MG63 (cell line): ENCODE results near the gene G6PC1. TPM values are rescaled to one million over a fixed set of nuclear protein-coding genes. Genes with fewer than 3 reads are reported as not detected.
"Not testable (repeated sequence)": the region's sequence is repeated elsewhere in the genome, so short reads cannot be mapped to it uniquely, and the experiment has no call there.

ENCODE experiments used
- DNase-seq: peaks from one replicate; pipeline ENCODE4 v3.0.0-alpha.2; 2020
- H3K27me3 ChIP-seq: fragments of 250-450 bp; sonication (Bioruptor Pico); 2 replicates; pipeline ENCODE4 v1.5.1; 2020; ENCODE audit warnings: mild to moderate bottlenecking, moderate library complexity
- H3K36me3 ChIP-seq: fragments of 250-450 bp; sonication (Bioruptor Pico); 2 replicates; pipeline ENCODE4 v1.5.1; 2020; ENCODE audit warnings: mild to moderate bottlenecking, moderate library complexity
- H3K4me3 ChIP-seq: fragments of 250-450 bp; sonication (Bioruptor Pico); 2 replicates; pipeline ENCODE4 v1.5.1; 2020; ENCODE audit warnings: mild to moderate bottlenecking, moderate library complexity
- H3K9me3 ChIP-seq: fragments of 250-450 bp; sonication (Bioruptor Pico); 2 replicates; pipeline ENCODE4 v1.5.1; 2020; ENCODE audit warnings: mild to moderate bottlenecking, moderate library complexity
- total RNA-seq: library from RNA; depleted of rRNA; stranded (reverse); fragments of >200 nt; shearing (Covaris generic); gene quantifications from 2 replicates; pipeline ENCODE4 v1.2.3, GENCODE V29; 2014; ENCODE audit warnings: low replicate concordance; rRNA removed

The G6PC1 gene
- total RNA-seq: not detected in 2 replicates

DNA sequence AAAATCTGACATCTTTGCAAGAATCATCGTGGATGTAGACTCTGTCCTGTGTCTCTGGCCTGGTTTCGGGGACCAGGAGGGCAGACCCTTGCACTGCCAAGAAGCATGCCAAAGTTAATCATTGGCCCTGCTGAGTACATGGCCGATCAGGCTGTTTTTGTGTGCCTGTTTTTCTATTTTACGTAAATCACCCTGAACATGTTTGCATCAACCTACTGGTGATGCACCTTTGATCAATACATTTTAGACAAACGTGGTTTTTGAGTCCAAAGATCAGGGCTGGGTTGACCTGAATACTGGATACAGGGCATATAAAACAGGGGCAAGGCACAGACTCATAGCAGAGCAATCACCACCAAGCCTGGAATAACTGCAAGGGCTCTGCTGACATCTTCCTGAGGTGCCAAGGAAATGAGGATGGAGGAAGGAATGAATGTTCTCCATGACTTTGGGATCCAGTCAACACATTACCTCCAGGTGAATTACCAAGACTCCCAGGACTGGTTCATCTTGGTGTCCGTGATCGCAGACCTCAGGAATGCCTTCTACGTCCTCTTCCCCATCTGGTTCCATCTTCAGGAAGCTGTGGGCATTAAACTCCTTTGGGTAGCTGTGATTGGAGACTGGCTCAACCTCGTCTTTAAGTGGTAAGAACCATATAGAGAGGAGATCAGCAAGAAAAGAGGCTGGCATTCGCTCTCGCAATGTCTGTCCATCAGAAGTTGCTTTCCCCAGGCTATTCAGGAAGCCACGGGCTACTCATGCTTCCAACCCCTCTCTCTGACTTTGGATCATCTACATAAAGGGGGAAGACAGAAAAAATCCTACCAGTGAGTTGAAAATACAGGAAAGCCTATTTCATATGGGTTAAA, at the start of gene G6PC1:
Gene G6PC1, plus strand, starts transcription at position 340 of the 872 bp plus-strand sequence. Its CDS starts 78 bp downstream, at position 418.
- Histone ChIP-seq H3K27me3 (peaks cover 5% of the 10 kb centered on the region; the same call in 1 of the 2 replicates), H3K9me3 (no peaks in the 10 kb centered on the region), H3K4me3 (no peak within 1 kb of the TSS), H3K36me3 (no peaks in the 10 kb centered on the region)
- DNase-seq: no peak

DNA sequence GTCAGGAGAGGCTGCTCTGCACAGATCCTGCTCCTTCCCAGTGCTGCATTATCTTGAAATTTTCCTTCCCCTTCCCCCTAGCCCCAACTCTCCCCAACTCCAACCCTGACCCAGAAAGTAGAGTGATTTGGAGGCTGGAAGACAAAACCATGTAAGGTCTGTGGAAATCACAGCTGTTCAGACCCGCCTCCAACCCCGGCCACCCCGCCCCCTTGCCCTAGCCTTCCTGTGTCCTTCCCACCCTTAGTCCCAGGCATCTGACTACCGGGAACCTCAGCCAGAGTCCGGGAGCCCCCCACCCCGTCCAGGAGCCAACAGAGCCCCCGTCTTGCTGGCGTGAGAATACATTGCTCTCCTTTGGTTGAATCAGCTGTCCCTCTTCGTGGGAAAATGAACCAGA, 49.6 kb upstream of the G6PC1 start, which contains the start of gene AOC3:
Gene AOC3, plus strand, starts transcription at position 246 of the 400 bp plus-strand sequence. Its CDS starts 145 bp downstream, at position 391.
- Histone ChIP-seq H3K36me3 (peaks cover under 1% of the 10 kb centered on the region), H3K9me3 (no peaks in the 10 kb centered on the region), H3K27me3 (no peaks in the 10 kb centered on the region), H3K4me3 (no peak within 1 kb of the TSS)
- no peak for DNase-seq

DNA sequence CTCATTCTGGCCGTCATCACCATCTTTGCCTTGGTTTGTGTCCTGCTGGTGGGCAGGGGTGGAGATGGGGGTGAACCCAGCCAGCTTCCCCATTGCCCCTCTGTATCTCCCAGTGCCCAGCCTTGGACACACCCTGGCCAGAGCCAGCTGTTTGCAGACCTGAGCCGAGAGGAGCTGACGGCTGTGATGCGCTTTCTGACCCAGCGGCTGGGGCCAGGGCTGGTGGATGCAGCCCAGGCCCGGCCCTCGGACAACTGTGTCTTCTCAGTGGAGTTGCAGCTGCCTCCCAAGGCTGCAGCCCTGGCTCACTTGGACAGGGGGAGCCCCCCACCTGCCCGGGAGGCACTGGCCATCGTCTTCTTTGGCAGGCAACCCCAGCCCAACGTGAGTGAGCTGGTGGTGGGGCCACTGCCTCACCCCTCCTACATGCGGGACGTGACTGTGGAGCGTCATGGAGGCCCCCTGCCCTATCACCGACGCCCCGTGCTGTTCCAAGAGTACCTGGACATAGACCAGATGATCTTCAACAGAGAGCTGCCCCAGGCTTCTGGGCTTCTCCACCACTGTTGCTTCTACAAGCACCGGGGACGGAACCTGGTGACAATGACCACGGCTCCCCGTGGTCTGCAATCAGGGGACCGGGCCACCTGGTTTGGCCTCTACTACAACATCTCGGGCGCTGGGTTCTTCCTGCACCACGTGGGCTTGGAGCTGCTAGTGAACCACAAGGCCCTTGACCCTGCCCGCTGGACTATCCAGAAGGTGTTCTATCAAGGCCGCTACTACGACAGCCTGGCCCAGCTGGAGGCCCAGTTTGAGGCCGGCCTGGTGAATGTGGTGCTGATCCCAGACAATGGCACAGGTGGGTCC, 49.0 kb upstream of the G6PC1 start:
- H3K36me3 ChIP-seq, H3K27me3 ChIP-seq, DNase-seq, H3K9me3 ChIP-seq, H3K4me3 ChIP-seq: not testable (repeated sequence)

DNA sequence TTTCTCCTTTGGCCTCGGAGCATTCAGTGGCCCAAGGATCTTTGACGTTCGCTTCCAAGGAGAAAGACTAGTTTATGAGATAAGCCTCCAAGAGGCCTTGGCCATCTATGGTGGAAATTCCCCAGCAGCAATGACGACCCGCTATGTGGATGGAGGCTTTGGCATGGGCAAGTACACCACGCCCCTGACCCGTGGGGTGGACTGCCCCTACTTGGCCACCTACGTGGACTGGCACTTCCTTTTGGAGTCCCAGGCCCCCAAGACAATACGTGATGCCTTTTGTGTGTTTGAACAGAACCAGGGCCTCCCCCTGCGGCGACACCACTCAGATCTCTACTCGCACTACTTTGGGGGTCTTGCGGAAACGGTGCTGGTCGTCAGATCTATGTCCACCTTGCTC, 48.2 kb upstream of the G6PC1 start:
- H3K4me3 ChIP-seq: no peak overlapping the region
- no peaks in the 10 kb centered on the region for H3K36me3 ChIP-seq
- DNase-seq: no peak
- H3K27me3 ChIP-seq: no peaks in the 10 kb centered on the region
- H3K9me3 ChIP-seq: no peaks in the 10 kb centered on the region

DNA sequence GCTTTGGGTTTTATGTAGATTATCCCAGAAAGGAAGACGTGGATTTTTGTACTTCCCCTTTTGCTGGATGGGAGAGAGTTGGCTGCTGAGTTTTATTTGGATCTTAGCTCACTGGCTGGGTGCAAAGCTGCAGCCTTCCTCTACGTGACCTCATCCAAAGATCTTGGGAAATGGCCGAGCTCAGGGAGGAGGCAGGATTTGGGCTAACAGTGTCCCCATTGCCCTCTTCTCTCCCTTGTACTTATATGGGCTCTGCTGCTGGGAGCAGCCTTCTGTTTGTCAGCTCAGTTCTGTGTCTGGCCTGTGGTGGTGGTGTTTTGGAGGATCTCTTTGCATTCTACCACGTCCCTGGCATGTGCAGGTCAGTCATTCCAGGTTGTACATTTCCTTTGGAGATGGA, 47.6 kb upstream of the G6PC1 start:
- no peaks in the 10 kb centered on the region for H3K36me3 ChIP-seq
- H3K27me3 ChIP-seq: no peaks in the 10 kb centered on the region
- no peak for DNase-seq
- no peaks in the 10 kb centered on the region for H3K9me3 ChIP-seq
- no peak overlapping the region for H3K4me3 ChIP-seq

DNA sequence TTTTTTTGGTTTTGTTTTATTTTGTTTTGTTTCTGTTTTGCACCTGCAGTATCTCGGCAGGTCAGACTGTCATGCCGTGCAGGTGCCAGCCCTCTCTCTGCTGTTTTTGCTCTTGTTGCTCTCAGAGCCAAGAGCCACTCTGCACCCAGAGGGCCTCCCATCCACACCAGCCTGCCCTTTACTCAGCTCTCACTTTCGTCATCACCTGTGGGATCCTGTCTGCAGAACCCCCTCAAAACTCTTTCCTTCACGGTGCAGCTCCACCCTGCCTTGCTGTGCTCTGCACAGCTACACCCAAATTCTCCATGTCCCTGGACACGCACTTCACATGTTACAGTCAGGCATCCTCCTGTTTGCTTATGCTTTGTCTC, 47.0 kb upstream of the G6PC1 start:
- H3K36me3 ChIP-seq: no peaks in the 10 kb centered on the region
- no peaks in the 10 kb centered on the region for H3K27me3 ChIP-seq
- H3K9me3 ChIP-seq: no peaks in the 10 kb centered on the region
- no peak for DNase-seq
- H3K4me3 ChIP-seq: no peak overlapping the region

DNA sequence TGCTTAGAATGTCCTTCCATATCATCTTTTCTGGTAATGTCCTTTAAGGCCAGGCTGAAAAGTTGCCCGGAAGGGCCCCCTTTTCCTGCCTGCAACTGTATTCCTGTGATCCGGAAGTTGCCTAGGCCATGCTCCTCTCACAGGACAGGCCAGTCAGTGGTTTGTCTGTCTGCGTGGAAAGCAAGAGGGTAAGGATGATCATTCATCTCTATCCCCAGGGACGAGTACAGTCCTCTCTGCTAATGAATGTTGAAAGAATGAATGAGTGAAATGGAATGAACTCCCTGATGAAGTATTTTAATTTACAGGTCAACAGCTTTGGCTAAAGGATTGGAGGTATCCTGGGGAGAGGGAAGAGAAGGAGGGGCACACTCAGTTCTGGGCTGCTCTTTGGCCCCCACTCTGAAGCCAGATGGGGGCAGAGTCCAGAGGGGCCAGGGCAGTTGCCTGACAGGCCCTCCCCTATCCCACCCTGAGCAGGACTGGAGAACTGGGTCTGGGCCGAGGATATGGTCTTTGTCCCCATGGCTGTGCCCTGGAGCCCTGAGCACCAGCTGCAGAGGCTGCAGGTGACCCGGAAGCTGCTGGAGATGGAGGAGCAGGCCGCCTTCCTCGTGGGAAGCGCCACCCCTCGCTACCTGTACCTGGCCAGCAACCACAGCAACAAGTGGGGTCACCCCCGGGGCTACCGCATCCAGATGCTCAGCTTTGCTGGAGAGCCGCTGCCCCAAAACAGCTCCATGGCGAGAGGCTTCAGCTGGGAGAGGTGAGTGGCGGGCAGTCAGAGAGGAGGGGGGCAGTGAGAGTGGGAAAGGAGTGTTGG, 46.4 kb upstream of the G6PC1 start:
- Histone ChIP-seq H3K4me3 (no peak overlapping the region), H3K9me3 (no peaks in the 10 kb centered on the region), H3K36me3 (no peaks in the 10 kb centered on the region), H3K27me3 (no peaks in the 10 kb centered on the region)
- no peak for DNase-seq

DNA sequence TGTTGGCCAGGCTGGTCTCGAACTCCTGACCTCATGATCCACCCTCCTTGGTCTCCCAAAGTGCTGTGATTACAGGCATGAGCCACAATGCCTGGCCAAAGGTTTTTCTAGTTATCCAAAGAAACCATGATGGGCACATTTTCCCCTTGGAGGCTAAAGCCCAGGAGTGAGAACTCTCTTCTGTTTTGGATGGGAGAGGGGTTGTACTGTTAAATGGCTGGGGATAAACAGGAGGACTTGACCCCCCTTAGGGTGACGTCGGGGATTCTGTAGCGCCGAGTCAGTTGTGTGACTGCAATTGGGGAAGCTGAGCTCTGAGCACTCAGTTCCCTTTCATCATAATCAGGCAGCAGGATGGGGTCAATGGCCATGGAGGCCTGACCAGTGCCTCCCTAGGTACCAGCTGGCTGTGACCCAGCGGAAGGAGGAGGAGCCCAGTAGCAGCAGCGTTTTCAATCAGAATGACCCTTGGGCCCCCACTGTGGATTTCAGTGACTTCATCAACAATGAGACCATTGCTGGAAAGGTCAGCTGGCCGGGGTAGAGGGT, 45.5 kb upstream of the G6PC1 start:
- DNase-seq: no peak
- H3K4me3 ChIP-seq: no peak overlapping the region
- no peaks in the 10 kb centered on the region for H3K36me3 ChIP-seq
- H3K27me3 ChIP-seq: no peaks in the 10 kb centered on the region
- H3K9me3 ChIP-seq: no peaks in the 10 kb centered on the region

DNA sequence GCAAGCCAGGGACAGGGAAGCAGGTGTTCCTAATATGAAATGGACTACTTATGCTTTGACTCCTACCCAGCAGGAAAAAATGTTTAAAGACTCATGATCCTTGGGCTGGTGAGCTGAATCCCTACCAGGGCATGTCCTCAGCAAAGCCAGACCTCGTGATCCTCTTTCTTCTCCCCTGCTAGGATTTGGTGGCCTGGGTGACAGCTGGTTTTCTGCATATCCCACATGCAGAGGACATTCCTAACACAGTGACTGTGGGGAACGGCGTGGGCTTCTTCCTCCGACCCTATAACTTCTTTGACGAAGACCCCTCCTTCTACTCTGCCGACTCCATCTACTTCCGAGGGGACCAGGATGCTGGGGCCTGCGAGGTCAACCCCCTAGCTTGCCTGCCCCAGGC, 44.5 kb upstream of the G6PC1 start:
- not testable (repeated sequence) for H3K36me3 ChIP-seq, H3K27me3 ChIP-seq, DNase-seq, H3K4me3 ChIP-seq, H3K9me3 ChIP-seq

DNA sequence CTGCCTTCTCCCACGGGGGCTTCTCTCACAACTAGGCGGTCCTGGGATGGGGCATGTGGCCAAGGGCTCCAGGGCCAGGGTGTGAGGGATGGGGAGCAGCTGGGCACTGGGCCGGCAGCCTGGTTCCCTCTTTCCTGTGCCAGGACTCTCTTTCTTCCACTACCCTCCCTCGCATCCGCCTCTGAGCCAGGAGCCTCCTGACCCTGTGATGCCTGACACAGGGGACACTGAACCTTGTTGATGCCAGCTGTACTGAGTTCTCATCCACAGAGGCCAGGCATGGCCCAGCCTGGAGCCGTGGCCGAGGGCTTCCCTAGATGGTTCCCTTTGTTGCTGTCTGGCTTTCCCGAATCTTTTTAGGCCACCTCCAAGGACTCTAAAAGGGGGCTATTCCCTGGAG, 44.1 kb upstream of the G6PC1 start:
- not testable (repeated sequence) for H3K36me3 ChIP-seq, H3K9me3 ChIP-seq, H3K27me3 ChIP-seq, DNase-seq, H3K4me3 ChIP-seq

DNA sequence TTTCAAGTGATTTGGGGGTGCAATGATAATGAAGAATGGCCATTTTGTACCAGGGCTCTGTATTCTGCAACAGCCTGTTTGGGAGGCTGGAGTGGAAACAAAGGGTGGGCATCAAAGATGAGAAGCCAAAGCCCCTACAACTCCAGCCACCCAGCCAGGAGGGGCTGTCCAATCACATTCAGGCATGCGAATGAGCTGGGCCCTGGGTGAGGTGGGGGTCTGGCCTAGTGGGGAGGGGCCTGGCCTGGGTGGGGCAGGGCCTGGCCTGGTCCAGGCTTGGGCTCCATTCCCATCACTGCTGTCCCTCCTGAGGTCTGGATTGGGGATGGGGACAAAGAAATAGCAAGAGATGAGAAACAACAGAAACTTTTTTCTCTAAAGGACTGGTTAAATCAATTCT, 43.2 kb upstream of the G6PC1 start:
- H3K36me3 ChIP-seq: no peaks in the 10 kb centered on the region
- H3K4me3 ChIP-seq: no peak overlapping the region
- H3K9me3 ChIP-seq: 0 out of 2 replicates have a peak, but pooled peaks cover under 1% of the 10 kb centered on the region
- DNase-seq: no peak
- no peaks in the 10 kb centered on the region for H3K27me3 ChIP-seq

DNA sequence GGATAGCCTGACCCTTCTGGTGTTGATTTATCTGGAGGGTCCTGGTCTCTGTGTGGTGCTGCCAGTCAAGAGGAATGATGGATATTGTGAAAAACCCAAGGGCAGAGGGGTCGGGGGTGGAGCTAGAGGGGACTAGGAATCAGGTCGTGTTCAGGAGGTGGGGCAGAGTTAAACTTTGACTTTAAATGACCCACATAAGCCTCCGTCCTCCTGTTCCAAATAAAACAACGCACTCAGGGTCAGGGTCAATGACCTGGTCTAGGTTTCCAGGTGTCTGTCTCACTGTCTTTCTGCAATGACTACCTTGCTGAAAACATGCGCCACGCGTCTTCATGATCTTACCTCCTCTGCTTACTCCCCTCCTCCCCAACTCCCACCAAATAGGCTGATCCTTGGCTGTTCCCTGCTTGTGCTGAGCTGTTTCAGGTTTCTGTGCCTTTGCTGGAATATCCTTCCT, 34.9 kb upstream of the G6PC1 start:
- no peak for DNase-seq
- no peaks in the 10 kb centered on the region for H3K36me3 ChIP-seq
- H3K9me3 ChIP-seq: peaks cover 15% of the 10 kb centered on the region
- H3K27me3 ChIP-seq: no peaks in the 10 kb centered on the region
- no peak overlapping the region for H3K4me3 ChIP-seq

DNA sequence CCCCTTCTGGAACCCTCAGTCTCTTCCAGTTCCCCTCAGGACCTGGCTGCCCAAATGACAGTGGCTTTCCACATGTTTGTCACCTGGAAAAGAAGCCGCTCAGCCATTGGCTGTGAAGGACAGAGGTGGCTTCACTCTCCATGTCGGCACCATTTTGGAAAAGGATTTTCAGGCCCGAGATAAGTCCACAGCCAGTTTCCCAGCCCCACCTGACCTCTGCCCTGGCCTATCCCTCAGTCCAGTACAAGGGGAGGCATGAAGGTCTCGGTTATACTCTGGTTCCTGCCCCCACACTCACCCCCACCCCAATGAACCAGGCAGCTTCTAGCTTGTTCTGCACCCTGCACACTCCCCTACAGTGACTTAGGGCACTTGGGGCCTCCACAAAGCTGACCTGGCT, 34.4 kb upstream of the G6PC1 start:
- Histone ChIP-seq H3K27me3 (no peaks in the 10 kb centered on the region), H3K36me3 (no peaks in the 10 kb centered on the region), H3K4me3 (no peak overlapping the region), H3K9me3 (peaks cover 20% of the 10 kb centered on the region)
- DNase-seq: no peak

DNA sequence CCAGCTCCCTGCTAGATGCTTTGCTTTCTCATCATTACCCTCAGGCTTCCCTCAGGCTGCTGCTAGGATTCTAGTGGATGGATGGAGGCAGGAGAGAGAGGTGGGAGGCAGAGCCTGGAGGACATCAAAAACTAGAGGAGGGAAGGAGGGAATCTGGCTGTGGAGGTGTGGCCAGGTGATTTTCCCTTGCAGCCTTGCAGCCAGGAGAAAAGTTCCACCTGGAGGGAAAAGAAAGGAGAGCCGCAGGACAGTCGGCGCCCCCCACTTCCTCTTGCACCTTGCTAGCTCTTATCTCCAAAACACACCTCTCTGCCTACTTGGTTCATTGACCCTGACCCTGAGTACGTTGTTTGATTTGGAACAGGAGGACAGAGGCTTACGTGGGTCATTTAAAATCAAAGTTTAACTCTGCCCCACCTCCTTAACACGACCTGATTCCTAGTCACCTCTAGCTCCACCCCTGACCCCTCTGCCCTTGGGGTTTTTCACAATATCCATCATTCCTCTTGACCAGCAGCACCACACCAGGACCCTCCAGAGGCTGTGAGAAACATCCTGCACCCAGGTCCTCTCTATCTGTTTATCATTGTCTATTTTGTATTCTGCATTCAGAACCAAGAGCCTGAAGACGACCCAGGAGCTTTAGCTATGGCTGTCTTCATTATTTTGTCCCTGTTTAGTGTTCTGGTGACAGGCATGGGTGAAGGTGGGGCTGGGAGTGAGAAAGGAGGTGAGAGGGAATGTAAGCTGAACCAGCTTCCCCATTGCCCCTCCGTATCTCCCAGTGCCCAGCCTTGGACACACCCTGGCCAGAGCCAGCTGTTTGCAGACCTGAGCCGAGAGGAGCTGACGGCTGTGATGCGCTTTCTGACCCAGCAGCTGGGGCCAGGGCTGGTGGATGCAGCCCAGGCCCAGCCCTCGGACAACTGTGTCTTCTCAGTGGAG, 33.7 kb upstream of the G6PC1 start:
- no peak overlapping the region for H3K4me3 ChIP-seq
- H3K9me3 ChIP-seq: peaks cover 23% of the 10 kb centered on the region
- H3K36me3 ChIP-seq: no peaks in the 10 kb centered on the region
- no peak for DNase-seq
- H3K27me3 ChIP-seq: no peaks in the 10 kb centered on the region

DNA sequence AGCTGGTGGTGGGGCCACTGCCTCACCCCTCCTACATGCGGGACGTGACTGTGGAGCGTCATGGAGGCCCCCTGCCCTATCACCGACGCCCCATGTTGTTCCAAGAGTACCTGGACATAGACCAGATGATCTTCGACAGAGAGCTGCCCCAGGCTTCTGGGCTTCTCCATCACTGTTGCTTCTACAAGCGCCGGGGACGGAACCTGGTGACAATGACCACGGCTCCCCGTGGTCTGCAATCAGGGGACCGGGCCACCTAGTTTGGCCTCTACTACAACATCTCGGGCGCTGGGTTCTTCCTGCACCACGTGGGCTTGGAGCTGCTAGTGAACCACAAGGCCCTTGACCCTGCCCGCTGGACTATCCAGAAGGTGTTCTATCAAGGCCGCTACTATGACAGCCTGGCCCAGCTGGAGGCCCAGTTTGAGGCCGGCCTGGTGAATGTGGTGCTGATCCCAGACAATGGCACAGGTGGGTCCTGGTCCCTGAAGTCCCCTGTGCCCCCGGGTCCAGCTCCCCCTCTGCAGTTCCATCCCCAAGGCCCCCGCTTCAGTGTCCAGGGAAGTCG, 32.8 kb upstream of the G6PC1 start:
- H3K4me3 ChIP-seq, H3K27me3 ChIP-seq, H3K36me3 ChIP-seq, DNase-seq: not testable (repeated sequence)
- H3K9me3 ChIP-seq: peaks cover 19% of the 10 kb centered on the region
